Activated CD4-positive, alpha-beta T cell treated with anti-CD3 and anti-CD28 coated beads, Interleukin-10, Interleukin-2, amounts not matched to agents 100 ng/mL and 50 ng/mL, durations not matched to agents 16 hours and 8 hours (primary cell): ENCODE measurements around the gene GSTM5.
A peak's percentile ranks its signal among the peaks of the same experiment; 100 is the strongest.
"Not testable (repeated sequence)": the region's sequence is repeated elsewhere in the genome, so short reads cannot be mapped to it uniquely, and the experiment has no call there.

ENCODE experiments used
- DNase-seq: peaks from one replicate; pipeline ENCODE4 v3.0.0-alpha.2; 2020

GSTM5 gene

DNA sequence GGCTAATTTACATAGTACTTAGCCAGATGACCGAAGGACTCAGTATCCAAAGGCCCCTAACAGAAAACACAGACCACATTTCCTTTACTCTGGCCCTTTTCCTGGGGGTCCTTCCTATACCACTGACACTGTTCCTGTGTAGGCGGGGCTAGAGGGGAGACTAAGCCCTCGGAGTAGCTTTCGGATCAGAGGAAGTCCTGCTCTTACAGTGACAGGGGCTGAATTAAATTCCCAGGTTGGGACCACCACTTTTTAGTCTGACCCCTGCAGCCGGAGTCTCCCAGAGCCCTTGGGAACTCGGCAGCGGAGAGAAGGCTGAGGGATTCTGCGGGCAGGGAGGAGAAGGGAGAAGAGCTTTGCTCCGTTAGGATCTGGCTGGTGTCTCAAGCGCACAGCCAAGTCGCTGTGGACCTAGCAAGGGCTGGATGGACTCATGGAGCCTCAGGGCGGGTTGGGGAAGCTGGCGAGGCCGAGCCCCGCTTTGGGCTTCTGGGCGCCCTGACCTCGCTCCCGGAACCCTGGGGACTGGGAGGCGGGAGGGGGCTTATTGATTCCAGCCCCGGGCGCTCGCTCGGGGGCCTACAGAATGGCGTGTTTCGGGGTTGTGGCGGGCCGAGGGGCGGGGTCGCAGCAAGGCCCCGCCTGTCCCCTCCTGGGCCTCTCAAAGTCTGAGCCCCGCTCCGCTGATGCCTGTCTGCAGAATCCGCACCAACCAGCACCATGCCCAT is at the start of gene GSTM5:
TSS of gene GSTM5 (plus strand) at position 659 of the 728 bp plus-strand sequence. CDS start at position 721, 62 bp downstream.
- DNase-seq = not testable (repeated sequence)

DNA sequence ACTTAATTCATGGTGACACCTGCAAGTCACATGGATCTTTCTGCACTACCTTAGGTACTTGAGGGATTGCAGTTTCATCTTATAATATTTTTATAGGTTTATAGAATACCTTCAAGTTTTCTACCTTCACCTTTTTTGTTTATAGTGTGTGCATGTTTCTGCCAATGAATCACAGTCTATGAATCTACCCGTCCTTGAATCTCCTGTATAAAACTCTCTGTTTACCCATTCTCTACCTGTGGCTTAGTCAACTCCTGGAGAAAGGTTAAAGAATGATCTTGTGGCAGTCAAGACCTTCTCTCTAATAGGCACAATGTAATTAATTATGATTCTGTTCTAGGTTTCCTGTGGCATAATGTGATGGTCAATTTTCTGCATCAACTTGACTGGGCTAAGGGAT is 47.4 kb upstream of the GSTM5 start:
- DNase-seq = no peak

DNA sequence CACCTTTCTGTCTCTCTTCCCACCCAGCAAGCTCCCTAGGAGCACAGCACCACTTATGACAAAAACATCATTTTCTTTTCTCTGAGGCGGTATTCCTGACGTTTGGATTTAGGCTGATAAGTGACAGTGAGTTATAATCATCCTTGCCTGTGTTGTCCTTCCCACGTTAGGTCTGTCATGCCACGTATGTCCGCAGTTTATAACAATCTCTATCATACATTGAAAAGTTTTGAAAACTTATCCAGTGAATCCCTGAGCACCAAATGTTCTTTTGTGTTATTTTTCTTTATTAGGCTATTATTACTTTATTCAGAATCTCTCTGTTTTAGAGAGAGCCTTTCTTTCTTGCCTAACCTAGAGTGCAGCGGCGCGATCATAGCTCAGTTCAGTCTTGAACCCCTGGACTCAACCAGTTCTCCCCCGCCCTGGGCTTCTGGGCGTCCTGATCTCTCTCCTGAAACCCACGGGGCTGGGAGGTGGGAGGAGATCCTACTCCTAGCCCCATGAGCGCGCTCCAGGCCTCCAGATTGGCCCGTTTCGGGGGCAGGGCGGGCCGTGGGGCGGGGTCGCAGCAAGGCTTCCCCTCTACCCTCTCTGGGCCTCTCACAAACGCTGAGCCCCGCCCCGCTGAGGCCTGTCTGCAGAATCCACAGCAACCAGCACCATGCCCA is 44.5 kb upstream of the GSTM5 start, which contains the start of gene GSTM2:
TSS of gene GSTM2 (plus strand) at position 606 of the 671 bp plus-strand sequence. CDS start at position 665, 59 bp downstream.
- peak; percentile 83 for DNase-seq

DNA sequence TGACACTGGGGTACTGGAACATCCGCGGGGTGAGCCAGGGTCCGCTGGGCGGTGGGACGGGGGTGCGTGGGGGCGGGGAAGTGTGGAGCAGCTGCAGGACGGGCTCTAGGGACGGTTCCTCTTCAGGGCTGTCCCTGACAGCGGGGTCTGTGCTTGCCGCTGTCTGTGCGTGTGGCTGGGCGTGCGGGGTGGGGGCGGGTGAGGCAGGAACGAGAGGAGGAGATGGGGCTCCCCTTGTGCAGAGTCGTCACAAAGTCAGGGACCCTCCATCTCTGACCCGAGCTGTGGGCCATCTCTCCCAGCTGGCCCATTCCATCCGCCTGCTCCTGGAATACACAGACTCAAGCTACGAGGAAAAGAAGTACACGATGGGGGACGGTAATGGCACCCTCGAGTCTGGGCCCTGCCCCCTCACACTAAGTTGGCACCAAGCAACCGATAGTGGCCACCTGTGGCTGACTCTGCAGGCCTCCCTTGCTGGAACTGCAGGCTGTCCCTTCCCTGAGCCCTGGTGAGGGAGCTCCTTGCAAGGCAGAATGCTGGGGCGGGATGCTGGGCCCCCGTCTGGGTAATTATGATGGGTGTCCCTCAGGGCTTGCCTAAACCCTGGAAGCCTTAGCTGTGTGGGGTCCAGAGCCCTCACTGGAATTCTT is 43.8 kb upstream of the GSTM5 start:
- no peak for DNase-seq

DNA sequence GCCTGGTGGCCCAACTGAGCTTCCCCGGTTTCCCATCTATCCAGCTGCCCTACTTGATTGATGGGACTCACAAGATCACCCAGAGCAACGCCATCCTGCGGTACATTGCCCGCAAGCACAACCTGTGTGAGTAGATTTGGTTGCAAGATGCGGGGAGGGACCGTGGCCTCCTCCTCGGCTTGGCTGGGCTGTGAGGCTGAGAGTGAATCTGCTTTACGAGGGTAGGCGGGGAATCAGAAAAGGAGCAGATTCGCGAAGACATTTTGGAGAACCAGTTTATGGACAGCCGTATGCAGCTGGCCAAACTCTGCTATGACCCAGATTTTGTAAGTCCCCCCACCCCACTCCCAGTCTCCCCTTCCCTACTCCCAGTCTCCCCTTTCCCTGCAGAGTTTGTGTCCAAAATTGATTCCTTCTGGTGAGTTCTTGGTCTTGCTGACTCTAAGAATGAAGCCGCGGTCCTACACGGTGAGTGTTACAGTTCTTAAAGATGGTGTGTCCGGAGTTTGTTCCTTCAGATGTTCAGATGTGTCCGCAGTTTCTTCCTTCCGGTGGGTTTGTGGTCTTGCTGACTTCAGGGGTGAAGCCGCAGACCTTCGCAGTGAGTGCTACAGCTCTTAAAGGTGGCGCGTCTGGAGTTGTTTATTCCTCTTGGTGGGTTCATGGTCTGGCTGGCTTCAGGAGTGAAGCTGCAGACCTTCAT is 42.7 kb upstream of the GSTM5 start:
- peak; percentile 30 for DNase-seq

DNA sequence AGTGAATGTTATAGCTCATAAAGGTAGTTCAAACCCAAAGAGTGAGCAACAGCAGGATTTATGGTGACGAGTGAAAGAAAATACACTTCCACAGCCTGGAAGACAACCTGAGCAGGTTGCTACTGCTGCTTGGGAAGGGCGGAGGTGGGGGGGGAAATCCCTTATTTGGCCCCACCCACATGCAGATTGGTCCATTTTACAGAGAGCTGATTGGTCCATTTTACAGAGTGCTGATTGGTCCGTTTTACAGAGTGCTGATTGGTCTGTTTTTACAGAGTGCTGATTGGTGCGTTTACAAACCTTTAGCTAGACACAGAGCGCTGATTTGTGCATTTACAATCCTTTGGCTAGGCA is 42.1 kb upstream of the GSTM5 start:
- DNase-seq = peak; percentile 0

DNA sequence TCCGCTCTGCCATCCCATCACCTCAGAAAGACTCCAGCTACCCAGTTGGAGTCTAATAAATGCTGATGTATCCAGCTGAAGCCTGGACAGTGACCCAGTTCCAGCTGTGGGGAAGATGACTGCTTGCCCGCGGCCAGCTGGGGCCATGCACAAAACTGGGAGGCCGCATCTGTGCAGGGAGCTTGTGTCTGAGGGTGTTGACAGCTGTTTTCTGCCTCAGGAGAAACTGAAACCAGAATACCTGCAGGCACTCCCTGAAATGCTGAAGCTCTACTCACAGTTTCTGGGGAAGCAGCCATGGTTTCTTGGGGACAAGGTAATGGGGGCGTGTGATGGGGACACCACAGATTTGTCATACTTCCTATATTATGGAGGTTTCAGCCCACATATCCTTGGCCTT is 41.0 kb upstream of the GSTM5 start:
- DNase-seq = peak; percentile 0

DNA sequence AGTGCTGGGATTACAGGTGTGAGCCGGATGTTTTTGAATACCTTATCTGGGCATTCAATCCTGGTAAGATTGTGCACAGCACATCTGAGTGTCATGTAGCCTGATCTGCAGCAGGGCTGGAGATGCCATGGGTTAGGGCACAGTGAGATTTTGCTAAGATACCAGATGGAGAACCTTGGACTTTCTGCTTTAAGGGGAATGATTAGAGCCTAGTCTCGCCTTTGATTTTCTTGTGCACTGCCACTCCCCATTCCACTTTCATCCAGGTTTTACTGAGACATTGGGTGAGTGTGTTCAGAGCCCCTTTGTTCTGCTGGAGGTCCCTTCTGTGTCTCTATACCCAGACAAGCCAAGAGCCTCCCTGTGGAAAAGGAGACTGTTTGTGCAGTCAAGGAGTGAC is 38.2 kb upstream of the GSTM5 start:
- DNase-seq = not testable (repeated sequence)

DNA sequence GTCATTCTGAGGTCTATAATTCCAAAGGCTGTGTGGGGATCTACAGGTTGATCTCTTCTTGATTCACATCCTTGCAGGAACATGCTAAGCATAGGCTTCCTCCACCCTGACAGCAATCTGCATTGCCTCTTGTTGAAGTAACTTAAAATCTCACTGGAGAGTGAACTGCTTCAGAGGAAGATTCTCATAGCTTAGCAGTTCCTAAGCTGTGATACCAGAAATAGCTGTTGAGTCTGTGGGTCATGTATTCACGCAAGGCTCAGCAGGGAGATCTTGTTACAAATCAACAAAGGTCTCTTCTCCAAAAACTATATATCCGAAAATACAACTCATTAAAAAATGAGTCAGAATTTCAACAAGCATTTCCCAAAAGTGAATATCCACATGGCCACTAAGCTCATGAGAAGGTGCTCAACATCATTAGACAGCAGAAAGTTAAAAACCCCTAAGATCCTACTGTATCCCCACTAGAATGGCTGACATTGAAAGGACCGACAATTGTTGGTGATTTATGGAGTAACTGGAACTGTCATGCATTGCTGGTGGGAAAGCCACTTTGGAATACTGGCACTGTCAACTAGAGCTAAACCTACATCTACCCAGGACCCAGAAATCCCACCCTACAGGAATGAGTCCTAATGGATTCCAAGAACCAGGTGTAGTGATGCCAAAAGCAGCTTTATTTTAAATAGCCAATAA is 35.2 kb upstream of the GSTM5 start:
- not testable (repeated sequence) for DNase-seq

DNA sequence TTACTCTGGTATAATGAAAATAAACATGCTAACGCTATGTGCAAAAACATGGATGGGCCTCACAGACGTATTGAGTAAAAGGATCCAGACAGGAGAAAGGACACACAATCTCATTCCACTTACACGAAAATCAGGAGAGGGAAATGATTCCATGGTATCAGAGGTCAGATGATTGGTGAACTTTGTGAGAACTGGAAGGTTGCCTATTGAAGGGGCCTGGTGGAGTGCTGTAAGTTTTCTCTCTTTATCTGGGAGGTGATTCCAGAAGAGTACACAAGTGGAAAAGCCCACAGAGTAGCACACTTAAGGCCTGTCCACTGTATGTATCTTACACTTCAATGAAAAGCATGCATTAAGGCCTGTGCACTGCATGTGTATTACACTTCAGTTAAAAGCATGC is 34.6 kb upstream of the GSTM5 start:
- no peak for DNase-seq

DNA sequence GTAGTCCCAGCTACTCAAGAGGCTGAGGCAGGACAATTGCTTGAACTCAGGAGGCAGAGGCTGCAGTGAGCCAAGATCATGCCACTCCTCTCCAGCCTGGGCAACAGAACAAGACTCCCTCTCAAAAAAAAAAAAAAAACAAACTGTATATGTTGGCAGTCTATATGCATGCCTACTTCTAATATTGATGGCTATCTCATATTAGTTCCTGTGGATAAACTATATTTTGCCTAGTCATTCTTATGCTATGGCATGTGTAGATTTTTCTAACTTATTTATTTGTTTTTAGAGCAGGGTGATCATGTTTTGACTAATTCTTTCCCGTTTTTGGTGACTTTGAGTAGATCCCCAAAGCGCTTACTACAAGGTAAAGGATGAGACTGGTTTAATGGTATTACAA is 33.4 kb upstream of the GSTM5 start:
- DNase-seq = not testable (repeated sequence)

DNA sequence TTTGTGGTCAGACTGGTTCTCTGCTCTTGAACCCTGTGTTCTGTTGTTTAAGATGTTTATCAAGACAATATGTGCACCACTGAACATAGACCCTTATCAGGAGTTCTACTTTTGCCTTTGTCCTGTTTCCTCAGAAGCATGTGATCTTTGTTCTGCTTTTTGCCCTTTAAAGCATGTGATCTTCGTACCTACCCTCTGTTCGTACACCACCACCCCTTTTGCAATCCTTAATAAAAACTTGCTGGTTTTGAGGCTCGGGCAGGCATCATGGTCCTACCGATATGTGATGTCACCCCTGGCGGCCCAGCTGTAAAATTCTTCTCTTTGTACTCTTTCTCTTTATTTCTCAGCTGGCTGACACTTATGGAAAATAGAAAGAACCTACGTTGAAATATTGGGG is 27.3 kb upstream of the GSTM5 start:
- not testable (repeated sequence) for DNase-seq

DNA sequence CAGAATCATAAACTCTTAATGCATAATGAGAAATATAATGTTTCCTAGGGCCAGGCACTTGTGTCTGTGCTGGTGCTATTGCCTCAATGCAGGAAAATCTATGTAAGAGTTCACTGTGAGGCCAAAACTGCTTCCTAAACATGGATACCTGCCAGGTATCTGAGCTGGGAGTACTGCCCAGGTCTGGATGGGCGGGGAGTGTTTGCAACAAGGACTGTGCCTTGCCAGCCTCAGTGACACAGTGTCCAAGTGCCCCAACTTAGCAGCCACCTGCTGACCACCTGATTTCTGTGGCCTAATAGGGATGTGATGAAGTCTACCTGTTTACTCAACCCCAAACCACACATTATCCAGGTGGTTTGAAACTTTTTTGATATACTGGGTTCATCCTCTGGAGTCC is 26.7 kb upstream of the GSTM5 start:
- DNase-seq = not testable (repeated sequence)

DNA sequence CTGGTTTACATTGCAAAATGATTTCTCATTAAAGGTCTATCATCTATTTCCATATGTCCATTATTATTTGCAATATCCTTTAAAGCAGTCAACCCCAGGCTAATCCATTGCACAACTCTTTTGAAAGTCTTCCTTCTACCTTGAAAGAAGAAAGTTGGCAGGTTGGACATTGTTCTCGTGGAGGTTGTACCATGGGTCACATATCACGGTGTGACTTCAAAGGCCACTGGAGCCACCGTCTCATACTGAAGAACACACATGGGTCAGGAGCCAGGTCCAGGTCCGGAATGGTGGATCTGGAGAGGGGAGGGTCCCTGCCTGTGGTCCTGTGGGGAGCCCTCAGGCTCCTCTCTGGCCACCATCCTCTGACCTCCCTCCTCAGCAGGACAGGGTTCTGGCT is 26.2 kb upstream of the GSTM5 start:
- not testable (repeated sequence) for DNase-seq

DNA sequence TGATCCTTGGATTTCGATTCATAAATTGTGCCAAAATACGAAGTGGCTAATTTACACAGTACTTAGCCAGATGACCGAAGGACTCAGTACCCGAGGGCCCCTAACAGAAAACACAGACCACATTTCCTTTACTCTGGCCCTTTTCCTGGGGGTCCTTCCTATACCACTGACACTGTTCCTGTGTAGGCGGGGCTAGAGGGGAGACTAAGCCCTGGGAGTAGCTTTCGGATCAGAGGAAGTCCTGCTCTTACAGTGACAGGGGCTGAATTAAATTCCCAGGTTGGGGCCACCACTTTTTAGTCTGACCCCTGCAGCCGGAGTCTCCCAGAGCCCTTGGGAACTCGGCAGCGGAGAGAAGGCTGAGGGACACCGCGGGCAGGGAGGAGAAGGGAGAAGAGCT is 24.9 kb upstream of the GSTM5 start:
- DNase-seq = not testable (repeated sequence)

DNA sequence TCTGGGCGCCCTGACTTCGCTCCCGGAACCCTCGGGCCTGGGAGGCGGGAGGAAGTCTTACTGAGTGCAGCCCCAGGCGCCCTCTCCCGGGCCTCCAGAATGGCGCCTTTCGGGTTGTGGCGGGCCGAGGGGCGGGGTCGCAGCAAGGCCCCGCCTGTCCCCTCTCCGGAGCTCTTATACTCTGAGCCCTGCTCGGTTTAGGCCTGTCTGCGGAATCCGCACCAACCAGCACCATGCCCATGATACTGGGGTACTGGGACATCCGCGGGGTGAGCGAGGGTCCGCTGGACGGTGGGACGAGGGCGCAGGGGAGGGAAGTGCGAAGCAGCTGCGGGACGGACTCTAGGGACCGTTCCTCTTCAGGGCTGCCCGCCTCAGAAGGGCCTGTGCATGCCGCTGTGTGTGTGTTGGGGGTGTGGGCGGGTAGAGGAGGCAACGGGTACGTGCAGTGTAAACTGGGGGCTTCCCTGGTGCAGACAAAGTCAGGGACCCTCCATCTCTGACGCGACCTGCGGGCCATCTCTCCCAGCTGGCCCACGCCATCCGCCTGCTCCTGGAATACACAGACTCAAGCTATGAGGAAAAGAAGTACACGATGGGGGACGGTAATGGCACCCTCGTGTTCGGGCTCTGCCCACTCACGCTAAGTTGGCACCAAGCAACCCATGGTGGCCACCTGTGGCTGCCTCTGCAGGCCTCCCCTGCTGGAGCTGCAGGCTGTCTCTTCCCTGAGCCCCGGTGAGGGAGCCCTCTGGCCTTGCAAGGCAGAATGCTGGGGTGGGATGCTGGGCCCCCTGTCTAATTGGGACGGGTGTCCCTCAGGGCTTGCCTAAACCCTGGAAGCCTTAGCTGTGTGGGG is 24.2 kb upstream of the GSTM5 start, which contains the start of gene GSTM1:
TSS of gene GSTM1 (plus strand) at position 177 of the 859 bp plus-strand sequence. CDS start at position 234, 57 bp downstream.
- no peak for DNase-seq

DNA sequence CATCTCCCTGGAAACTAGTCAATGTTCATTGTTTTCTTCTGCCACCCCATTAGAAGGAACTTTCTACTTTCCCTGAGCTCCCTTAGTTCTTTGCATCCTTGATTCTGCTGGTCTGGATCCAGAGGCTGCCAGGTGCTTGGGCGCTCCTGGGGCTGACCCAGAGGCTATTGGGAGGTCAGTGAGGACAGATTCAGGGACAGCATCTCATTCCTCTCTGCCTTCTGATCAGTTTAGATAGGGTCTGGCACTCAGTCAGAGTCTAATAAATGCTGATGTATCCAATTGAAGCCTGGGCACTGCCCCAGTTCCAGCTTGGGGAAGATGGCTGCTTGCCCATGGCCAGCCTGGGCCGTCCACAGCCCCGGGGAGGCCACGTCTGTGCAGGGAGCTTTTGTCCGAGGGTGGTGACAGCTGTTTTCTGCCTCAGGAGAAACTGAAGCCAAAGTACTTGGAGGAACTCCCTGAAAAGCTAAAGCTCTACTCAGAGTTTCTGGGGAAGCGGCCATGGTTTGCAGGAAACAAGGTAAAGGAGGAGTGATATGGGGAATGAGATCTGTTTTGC is 22.1 kb upstream of the GSTM5 start:
- no peak for DNase-seq

DNA sequence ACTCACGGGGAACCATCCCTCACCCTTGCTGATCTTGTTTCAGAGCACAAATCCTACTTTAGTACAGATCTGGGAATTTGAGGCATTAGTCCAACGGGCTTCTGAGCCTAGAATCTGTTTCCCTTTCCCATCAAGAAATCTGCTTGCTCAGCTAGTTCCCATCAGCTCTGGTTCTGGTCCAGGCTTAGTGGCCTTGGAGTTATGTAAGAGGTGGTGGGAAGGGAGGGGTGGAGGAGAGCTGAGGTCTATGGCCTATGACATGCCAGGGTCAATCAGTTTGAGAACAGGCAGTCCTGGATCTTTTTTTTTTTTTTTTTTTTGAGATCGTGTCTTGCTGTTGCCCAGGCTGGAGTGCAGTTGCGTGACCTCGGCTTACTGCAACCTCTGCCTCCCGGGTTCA is 20.3 kb upstream of the GSTM5 start:
- DNase-seq = no peak

DNA sequence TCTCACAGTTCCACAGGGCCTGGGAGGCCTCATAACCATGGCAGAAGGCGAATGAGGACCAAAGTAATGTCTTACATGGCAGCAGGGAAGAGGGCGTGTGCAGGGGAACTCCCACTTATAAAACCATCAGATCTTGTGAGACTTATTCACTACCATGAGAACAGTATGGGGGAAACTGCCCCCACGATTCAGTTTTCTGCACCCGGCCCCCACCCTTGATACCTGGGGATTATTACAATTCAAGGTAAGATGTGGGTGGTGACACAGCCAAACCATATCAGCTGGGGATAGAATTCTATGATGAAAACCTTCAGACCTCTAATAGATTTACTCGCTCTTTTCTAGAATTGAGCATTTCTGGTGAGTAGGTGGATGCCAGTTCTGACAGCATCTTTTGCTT is 17.7 kb upstream of the GSTM5 start:
- not testable (repeated sequence) for DNase-seq

DNA sequence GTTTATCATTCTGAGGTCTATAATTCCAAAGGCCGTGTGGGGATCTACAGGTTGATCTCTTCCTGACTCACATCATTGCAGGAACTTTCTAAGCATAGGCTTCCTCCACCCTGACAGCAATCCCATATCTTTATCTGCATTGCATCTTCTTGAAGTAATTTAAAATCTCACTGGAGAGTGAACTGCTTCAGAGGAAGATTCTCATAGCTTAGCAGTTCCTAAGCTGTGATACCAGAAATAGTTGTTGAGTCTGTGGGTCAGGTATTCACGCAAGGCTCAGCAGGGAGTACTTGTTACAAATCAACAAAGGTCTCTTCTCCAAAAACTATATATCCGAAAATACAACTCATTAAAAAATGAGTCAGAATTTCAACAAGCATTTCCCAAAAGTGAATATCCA is 16.9 kb upstream of the GSTM5 start:
- DNase-seq = not testable (repeated sequence)

DNA sequence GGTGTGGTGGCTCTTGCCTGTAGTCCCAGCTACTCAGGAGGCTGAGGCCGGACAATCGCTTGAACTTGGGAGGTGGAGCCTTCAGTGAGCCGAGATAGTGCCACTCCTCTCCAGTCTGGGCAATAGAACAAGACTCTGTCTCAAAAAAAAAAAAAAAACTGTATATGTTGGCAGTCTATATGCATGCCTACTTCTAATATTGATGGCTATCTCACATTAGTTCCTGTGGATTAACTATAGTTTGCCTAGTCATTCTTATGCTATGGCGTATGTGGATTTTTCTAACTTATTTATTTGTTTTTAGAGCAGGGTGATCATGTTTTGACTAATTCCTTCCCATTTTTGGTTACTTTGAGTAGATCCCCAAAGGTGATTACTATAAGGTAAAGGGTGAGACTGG is 15.0 kb upstream of the GSTM5 start:
- DNase-seq = no peak
